Renal cortical epithelial cell (primary cell): Measurements from ENCODE around the gene COPS3. TPM values are rescaled to one million over a fixed set of nuclear protein-coding genes. Genes with fewer than 3 reads are reported as not detected.

ENCODE experiments used
- total RNA-seq: library from RNA; depleted of rRNA; stranded (reverse); fragments of >200 nt; gene quantifications from 2 replicates; pipeline ENCODE4 v1.2.3, GENCODE V29; 2014

COPS3 gene
- total RNA-seq, 1 donor from 2014 or later = 63.6 TPM

Other genes with a start within 250 kb of the COPS3 start
- gene MPRIP, start 238.8 kb downstream of the COPS3 start, total RNA-seq = 66.7 and 103 TPM in 2 replicates
- 1.9 and 3.5 TPM in 2 replicates for gene PLD6, start 74.9 kb downstream of the COPS3 start, total RNA-seq
- 37.7 and 40.7 TPM in 2 replicates for gene FLCN, start 44.1 kb downstream of the COPS3 start, total RNA-seq
- gene NT5M, start 22.1 kb upstream of the COPS3 start, total RNA-seq = 0.94 TPM in 1 of 2 replicates, not detected in the other
- gene MED9, start 195.8 kb upstream of the COPS3 start, total RNA-seq = 10.6 and 22.5 TPM in 2 replicates
- gene RASD1, start 215.1 kb upstream of the COPS3 start, total RNA-seq = 16.1 and 154 TPM in 2 replicates